HCEC 1CT (cell line): ENCODE measurements around the gene TFAM.

ENCODE experiments used
- DNase-seq: peaks from one replicate; pipeline ENCODE4 v3.0.0-alpha.2; 2017

The TFAM gene

GRCh38 chr10:58384999-58385783 lies at the start of gene TFAM:
Gene TFAM (plus strand): TSS chr10:58385410. CDS start chr10:58385548, 138 bp downstream.
- peak; percentile 96 for DNase-seq

GRCh38 chr10:58336242-58336641 lies 49.0 kb upstream of the TFAM start:
- DNase-seq: no peak

DNA sequence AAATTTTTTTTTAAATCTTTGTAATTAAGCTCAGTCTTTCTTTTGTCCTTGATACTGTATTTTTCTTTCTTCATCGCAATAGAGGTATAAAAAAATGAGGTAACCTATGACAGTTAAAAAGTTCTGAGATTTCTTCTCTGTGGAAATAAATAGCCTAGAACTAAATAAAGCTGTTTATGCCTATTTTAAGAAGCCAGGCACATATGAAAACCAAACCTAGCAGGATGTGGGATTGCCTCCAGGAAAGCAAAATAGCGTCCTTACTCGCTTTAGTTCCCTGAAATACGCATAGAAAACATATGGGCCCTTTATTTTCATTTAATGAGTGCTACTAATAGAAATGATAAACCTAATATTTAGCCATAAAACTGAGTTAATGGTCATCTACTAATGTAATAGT lies 43.8 kb upstream of the TFAM start:
- DNase-seq: no peak

DNA sequence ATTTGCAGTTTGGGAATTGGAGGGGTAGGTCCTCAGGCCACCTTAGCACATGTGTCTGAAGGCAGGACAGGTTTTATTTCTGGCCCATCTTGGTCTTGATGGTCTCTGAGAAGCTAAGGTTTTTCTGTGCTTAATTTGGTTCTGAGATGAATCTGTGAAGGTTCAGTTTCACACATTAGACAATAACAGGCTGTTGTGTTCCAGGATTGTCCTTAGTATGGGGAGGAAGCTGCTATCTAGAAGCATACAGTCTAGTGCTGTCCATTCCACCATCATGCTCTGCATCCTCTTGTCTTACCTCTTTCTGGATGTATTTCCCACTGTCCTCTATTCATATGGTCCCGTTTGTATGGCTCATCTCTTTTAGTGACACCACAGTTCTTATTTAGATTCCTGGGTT lies 43.3 kb upstream of the TFAM start:
- no peak for DNase-seq

GRCh38 chr10:58347967-58348366 lies 37.2 kb upstream of the TFAM start:
- DNase-seq: no peak

DNA sequence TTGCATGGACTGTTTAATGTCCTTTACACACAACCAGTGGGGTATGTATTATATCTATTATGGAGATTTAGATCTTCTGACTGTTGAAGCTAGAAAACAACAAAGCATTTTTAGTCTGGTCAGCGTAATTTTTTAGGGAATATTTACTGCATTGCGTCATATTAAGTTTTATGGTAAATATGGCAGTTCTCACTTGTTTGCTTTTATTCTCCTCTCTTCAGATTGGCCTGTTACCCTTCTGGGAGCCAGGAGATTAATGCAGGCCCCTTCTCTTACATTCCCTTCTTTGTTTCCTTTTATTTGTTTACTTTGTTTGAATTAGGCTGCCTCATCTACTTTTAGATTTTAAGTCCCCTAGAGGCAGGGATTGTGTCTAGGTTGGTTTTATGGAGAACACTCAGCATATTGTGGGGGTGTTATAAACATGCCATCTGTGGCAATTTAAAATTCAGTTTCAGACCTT lies 36.6 kb upstream of the TFAM start:
- no peak for DNase-seq

- DNase-seq: no peak
Measured at GRCh38 chr10:58350023-58350422, 35.2 kb upstream of the TFAM start.

DNA sequence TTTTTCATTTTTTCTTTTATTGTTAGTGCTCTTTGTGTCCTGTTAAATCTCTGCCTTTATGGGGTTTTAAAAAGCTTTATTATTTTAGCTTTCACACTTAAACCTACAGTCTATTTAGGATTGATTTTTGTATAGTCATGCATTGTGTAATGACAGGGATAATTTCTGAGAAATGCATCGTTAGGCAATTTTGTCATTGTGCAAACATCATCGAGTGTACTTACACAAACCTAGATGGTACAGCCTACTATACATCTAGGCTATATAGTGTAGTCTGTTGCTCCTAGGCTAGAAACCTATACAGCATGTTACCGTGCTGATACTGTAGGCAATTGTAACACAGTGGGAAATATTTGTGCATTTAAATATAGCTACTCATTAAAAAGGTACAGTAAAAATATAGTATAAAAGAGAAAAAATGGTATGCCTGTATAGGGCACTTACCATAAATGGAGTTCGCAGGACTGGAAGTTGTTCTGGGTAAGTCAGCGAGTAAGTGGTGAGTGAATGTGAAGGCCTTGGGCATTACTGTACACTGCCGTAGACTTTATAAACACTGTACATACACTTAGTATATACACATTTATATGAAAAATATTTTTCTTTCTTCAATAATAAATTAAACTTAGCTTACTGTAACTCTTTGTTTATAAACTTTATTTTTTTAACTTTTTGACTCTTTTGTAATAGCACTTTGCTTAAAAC lies 34.4 kb upstream of the TFAM start:
- DNase-seq: no peak

DNA sequence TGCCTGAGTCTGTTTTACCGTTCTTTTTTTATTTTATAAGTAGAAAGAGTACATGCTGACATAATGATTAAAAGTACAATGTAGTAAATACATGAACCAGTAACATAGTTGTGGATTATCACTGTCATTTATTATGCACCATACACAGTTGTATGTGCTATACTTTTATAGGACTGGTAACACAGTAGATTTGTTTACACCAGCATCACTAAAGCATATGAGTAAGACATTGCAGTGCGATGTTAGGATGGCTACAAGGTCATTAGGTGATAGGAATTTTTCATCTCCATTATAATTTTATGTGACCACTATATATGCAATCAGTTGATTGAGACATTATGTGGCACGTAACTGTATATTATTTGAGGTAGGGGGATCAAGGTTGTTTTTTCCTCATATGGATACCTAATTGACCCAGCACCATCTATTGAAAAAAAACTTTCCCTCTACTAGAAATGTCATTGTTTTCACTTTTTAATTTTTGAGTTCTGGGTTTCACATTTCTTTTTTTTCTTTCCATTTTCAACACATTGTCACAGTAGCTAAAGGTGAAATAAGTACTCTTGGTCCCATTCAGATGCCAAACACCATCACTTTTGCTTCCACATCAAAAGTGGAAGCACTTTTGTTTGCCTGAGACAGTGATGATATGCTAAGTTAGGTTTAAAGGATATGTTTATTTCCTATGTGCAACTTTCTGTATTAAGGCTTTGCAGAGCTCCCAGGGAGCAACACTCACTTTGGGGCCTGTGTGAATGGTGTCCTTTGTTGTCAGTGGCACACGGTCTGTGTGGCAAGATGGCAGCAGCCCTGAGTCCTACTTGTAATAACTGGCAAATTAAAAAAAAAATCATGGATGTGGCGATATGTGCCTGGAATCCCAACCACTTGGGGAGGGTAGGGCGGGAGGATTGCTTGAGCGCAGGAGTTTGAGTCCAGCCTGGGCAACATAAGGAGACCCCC lies 33.3 kb upstream of the TFAM start:
- peak; percentile 39 for DNase-seq

DNA sequence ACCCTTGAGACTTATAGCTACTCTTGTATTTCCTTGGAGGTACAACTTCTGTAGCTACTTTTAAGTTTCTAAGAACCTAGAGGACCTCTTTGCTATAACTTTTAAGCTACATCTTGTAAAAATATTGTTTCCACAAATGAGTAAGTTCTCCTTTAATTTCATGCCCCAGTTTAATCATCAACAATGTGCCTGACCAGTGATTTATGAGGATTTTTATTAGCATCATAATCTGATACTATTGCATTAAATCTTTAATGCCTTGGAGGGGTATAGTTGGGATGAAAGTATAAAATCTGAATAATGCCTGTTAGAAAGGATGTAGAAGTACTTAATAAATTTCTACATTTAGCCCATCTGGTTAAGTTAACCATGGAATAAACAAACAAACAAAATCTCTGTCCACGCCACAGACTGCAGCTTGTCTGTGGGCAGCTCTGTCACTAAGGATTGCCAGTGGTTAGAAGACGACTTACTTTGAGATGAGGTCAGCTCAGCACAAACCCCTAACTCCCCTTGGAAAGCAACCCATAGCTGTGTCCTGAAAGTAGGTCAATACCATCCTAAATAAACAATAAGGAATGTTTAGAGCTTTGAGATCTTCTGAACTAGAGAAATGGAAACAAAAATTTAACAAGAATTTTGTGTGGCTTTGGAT lies 32.1 kb upstream of the TFAM start:
- DNase-seq: no peak

- no peak for DNase-seq
Measured at GRCh38 chr10:58356756-58357155, 28.5 kb upstream of the TFAM start.

DNA sequence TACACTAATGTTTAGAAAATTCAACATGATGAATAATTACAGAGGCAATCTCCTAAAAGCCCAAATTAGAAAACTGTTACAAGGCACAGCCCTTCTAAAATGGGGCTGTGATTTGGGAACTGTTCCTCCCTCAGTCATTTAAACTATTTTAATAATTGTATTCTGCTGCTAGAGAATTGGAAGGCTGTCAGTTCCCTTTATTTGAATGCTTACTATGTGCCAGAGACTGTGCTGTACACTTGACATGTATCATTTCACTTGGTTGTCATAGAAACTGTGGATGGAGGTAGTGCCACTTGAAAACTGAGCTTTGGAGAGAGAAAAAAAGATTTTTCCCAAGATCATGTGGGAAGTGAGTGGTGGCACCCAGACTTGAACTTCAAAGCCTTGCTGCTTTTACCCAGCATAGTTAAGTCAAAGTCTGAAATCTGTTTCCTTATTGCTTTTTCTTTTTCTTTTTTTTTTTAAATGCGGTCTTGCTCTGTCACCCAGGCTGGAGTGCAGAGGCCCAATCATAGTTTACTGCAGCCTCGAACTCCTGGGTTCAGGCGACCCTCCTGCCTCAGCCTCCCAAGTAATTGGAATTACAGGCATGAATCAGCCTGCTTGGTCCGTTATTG lies 26.8 kb upstream of the TFAM start:
- no peak for DNase-seq

GRCh38 chr10:58358947-58359346 lies 26.3 kb upstream of the TFAM start:
- DNase-seq: no peak

DNA sequence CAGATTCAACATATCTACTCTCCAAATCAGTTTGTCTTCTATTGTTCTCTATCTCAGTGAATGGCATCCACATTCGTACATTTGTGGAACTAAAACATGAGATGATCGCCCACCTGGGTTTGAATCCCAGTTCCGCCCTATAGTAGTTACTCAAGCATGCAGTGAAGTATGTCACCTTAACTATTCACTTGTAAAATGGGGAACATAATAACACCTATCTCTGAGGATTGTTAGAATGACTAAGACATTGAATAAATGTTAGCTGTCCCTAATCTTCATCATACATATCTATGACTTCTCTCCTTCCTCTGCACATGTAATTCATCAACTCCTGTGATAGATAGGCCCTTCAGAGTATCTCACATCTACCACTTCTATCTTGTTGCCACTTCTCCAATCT lies 25.7 kb upstream of the TFAM start:
- DNase-seq: no peak

DNA sequence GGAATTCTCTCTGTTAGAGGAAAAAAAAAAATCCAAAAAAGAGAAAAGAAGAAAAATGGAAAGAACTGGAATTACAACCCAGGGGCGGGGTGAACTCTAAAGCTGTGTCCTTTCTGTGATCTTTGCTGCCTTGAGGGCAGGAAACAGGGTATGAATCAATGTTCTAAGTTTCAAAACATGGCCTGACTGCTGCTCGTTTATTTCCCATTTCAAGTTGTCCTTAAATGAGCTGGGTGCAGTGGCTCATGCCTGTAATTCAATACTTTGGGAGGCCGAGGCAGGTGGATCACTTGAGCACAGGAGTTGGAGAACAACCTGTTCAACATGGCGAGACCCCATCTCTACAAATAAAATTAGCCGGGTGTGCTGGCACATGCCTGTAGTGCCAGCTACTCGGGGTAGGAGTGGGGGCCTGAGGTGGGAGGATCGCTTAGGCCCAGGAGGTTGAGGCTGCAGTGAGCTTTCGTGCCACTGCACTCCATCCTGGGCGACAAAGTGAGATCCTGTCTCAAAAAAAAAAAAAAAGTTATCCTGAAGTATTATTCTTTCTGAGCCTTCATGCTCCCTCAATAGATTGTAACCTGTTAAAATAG lies 24.7 kb upstream of the TFAM start:
- DNase-seq: peak; percentile 31

DNA sequence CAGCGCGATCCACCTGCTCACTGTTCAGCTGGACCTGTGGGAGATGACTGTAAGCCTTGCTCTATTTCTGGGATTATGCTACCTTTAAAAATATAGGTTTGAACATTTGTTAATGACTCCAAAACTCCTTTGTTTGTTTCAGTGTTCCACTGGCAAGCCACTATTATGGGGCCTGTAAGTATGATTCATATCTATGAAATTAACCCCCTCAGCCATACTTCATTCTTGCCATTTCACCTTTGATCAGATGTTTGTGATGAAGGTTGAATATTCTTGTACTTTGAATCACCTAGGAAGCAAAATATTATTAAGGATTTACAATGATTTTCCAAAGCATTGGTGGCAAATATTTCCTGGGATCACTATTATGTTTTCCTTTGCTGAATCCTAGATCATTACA lies 23.9 kb upstream of the TFAM start:
- no peak for DNase-seq

- DNase-seq: peak; percentile 48
Measured at GRCh38 chr10:58362027-58362789, 23.0 kb upstream of the TFAM start.

- no peak for DNase-seq
Measured at GRCh38 chr10:58367069-58367468, 18.1 kb upstream of the TFAM start.

GRCh38 chr10:58371473-58371872 lies 13.7 kb upstream of the TFAM start:
- DNase-seq: no peak

- no peak for DNase-seq
Measured at GRCh38 chr10:58372607-58373441, 12.4 kb upstream of the TFAM start.
